Trophoblast cell (in vitro differentiated cells and primary cell): Measurements from ENCODE around the gene TMEM191C.
"Not testable (repeated sequence)": the region's sequence is repeated elsewhere in the genome, so short reads cannot be mapped to it uniquely, and the experiment has no call there.

ENCODE experiments used
- DNase-seq, 2 donors: peaks; one replicate each; pipeline ENCODE4 v3.0.0-alpha.2; 2016
- H2AFZ ChIP-seq: 2 replicates; pipeline ENCODE4 v1.6.1; 2013; ENCODE audit warnings: low read length, moderate library complexity, mild to moderate bottlenecking; ENCODE audit not compliant: insufficient read depth, poor library complexity
- H2AK5ac ChIP-seq: 2 replicates; pipeline ENCODE4 v1.6.1; 2013; ENCODE audit warnings: mild to moderate bottlenecking, low read length
- H2BK120ac ChIP-seq: 2 replicates; pipeline ENCODE4 v1.6.1; 2013; ENCODE audit warnings: low read length, mild to moderate bottlenecking, moderate library complexity; ENCODE audit not compliant: insufficient read depth, poor library complexity
- H2BK12ac ChIP-seq: 2 replicates; pipeline ENCODE4 v1.6.1; 2013; ENCODE audit warnings: mild to moderate bottlenecking, low read length, moderate library complexity
- H2BK5ac ChIP-seq: 2 replicates; pipeline ENCODE4 v1.6.1; 2013; ENCODE audit warnings: low read length, low read depth, moderate library complexity, mild to moderate bottlenecking; ENCODE audit not compliant: poor library complexity
- H3K14ac ChIP-seq: 2 replicates; pipeline ENCODE4 v1.6.1; 2013; ENCODE audit warnings: mild to moderate bottlenecking, low read length
- H3K18ac ChIP-seq: 2 replicates; pipeline ENCODE4 v1.6.1; 2013; ENCODE audit warnings: mild to moderate bottlenecking, low read length
- H3K23ac ChIP-seq: 2 replicates; pipeline ENCODE4 v1.6.1; 2013; ENCODE audit warnings: low read length
- H3K27ac ChIP-seq: 2 replicates; pipeline ENCODE4 v1.5.1; 2013; ENCODE audit warnings: low read depth, mild to moderate bottlenecking, inconsistent platforms, low read length, moderate library complexity
- H3K27me3 ChIP-seq: 2 replicates; pipeline ENCODE4 v1.6.1; 2013; ENCODE audit warnings: inconsistent platforms, mild to moderate bottlenecking, low read length, moderate library complexity; ENCODE audit not compliant: insufficient read depth
- H3K36me3 ChIP-seq, 2 experiments: 1 replicate in 1 of 2; 2 replicates in 1 of 2; pipeline ENCODE4 v1.6.1; 2013; ENCODE audit warnings: low read length in 2 of 2, mild to moderate bottlenecking in 2 of 2, moderate library complexity in 1 of 2; ENCODE audit not compliant: insufficient read depth in 2 of 2, control insufficient read depth in 1 of 2
- H3K4ac ChIP-seq: 2 replicates; pipeline ENCODE4 v1.6.1; 2013; ENCODE audit warnings: low read depth, mild to moderate bottlenecking, low read length, moderate library complexity
- H3K4me1 ChIP-seq, 2 experiments: 1 replicate in 1 of 2; 2 replicates in 1 of 2; pipeline ENCODE4 v1.6.1; 2013; ENCODE audit warnings: low read length in 2 of 2, mild to moderate bottlenecking in 2 of 2, moderate library complexity in 1 of 2; ENCODE audit not compliant: insufficient read depth in 2 of 2, control insufficient read depth in 1 of 2
- H3K4me2 ChIP-seq: 2 replicates; pipeline ENCODE4 v1.6.1; 2013; ENCODE audit warnings: inconsistent platforms, mild to moderate bottlenecking, low read length, moderate library complexity
- H3K4me3 ChIP-seq: 2 replicates; pipeline ENCODE4 v1.5.1; 2013; ENCODE audit warnings: mild to moderate bottlenecking, low read depth, low read length, inconsistent platforms
- H3K79me1 ChIP-seq: one replicate; pipeline ENCODE4 v1.6.1; 2013; ENCODE audit warnings: low read length
- H3K79me2 ChIP-seq: 2 replicates; pipeline ENCODE4 v1.6.1; 2013; ENCODE audit warnings: low read length, mild to moderate bottlenecking; ENCODE audit not compliant: control insufficient read depth, insufficient read depth, poor library complexity
- H3K9ac ChIP-seq: 2 replicates; pipeline ENCODE4 v1.6.1; 2013; ENCODE audit warnings: mild to moderate bottlenecking, low read length
- H3K9me3 ChIP-seq: 2 replicates; pipeline ENCODE4 v1.6.1; 2013; ENCODE audit warnings: low read depth, mild to moderate bottlenecking, control low read depth, inconsistent platforms, low read length; ENCODE audit not compliant: insufficient read depth
- H4K12ac ChIP-seq: 2 replicates; pipeline ENCODE4 v1.6.1; 2013; ENCODE audit warnings: low read depth, mild to moderate bottlenecking, low read length, moderate library complexity
- H4K8ac ChIP-seq: 2 replicates; pipeline ENCODE4 v1.6.1; 2013; ENCODE audit warnings: low read depth, mild to moderate bottlenecking, low read length, moderate library complexity
- H4K91ac ChIP-seq: one replicate; pipeline ENCODE4 v1.6.1; 2013; ENCODE audit warnings: low read depth, mild to moderate bottlenecking, low read length, moderate library complexity
- WGBS: extraction: QIAGEN DNeasy Blood & Tissue Kit; methylation state at CpG from one replicate; pipeline ENCODE4 v1.1.7; 2013; ENCODE audit warnings: missing lambda C conversion rate; ENCODE audit not compliant: insufficient read length, insufficient coverage; ENCODE audit errors: extremely low coverage; 5-methylcytosine and 5-hydroxymethylcytosine counted together

TMEM191C gene

DNA sequence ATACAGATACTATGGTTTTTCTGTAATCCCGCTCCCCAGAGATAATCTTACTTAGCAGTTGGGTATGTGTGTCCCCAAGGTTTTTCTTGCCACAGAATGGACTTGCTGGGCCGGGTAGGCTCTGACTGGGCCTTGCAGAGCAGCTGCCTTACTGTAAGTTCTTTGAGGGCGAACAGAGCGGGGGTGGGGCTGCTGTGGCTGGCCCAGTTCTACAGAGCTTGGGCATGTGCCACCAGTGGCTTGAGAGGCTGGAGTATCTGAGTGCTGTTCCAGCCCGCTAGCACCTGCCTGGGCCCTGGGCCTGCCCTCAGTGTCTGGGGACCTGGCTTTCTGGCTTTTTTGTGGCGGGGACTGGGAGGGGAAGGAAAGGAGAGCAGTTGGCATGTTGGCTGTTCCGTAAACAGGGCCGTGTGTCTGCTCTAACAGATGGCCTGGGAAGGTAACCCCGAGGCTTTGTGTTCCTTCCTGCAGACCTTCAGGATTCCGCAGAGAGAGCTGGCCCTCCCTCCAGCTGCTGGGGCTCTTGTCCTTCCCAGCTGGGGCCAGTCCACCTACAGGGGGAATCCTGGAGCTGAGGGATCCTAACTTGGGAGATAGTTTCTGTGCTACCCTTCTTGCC lies 27.1 kb upstream of the TMEM191C start:
- Histone ChIP-seq H3K79me2 (peaks cover 12% of the 10 kb centered on the region), H3K36me3 (peaks cover 23 to 25% of the 10 kb centered on the region in 2 experiments)
- H4K91ac ChIP-seq, H4K12ac ChIP-seq, H2BK5ac ChIP-seq, H3K18ac ChIP-seq, H3K9ac ChIP-seq, H3K4ac ChIP-seq, H3K4me1 ChIP-seq, H2BK12ac ChIP-seq, H3K27ac ChIP-seq, H3K27me3 ChIP-seq, DNase-seq, H3K9me3 ChIP-seq, H4K8ac ChIP-seq, H2AFZ ChIP-seq, H2BK120ac ChIP-seq, H3K23ac ChIP-seq, H3K79me1 ChIP-seq, H2AK5ac ChIP-seq, H3K4me3 ChIP-seq, H3K4me2 ChIP-seq, H3K14ac ChIP-seq: not testable (repeated sequence)
- no CpG with 5 or more reads among the region's 10 CpGs for WGBS

DNA sequence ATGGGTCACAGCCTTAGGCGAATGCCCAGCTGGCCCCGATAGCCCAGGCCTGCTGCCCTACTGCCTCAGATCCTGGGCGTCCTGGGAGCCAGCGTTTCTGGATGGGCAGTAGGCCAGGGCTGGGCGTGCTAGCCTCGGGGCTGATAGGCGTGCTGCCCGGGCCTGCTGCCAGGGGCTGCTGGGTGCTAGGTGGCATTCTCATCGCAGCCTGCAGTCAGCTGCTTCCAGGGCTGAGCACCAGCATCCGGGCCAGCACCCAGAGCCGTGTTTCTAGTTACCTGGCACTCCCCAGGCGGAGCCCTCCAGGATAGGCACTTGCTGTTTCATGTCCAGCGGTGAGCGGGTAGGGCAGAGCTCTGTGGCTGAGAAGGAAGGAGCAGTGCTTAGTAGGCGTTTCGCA lies 26.5 kb upstream of the TMEM191C start:
- H2BK5ac ChIP-seq, H2AK5ac ChIP-seq, H3K23ac ChIP-seq, H3K18ac ChIP-seq, H3K27me3 ChIP-seq, H3K27ac ChIP-seq, DNase-seq, H3K9me3 ChIP-seq, H4K8ac ChIP-seq, H4K91ac ChIP-seq, H3K4me1 ChIP-seq, H2BK120ac ChIP-seq, H4K12ac ChIP-seq, H3K4ac ChIP-seq, H3K14ac ChIP-seq, H3K4me2 ChIP-seq, H3K4me3 ChIP-seq, H2BK12ac ChIP-seq, H3K9ac ChIP-seq, H2AFZ ChIP-seq, H3K79me1 ChIP-seq: not testable (repeated sequence)
- Histone ChIP-seq H3K36me3 (peaks cover 28 to 31% of the 10 kb centered on the region in 2 experiments), H3K79me2 (peaks cover 12% of the 10 kb centered on the region)
- WGBS: no CpG with 5 or more reads among the region's 16 CpGs

DNA sequence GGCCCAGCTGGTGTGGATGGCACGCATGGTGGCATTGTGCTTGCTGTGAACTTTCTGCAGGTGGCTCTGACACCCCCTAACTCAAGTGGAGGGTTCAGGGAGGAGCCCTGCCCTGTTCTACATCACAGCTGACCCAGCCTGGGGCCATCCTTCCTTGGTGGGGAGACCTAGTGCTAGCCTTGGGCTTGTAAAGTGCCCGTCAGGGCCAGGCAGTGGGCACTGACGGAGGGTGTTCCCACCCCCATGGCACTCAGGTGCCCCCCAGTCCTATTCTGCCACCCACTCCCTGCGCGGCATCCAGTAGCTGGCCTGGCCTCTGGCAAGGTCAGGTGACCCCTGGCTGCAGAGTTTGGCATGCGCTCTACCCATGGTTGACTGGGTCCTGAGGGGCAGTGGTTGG lies 26.0 kb upstream of the TMEM191C start:
- not testable (repeated sequence) for H2BK12ac ChIP-seq, H3K4me2 ChIP-seq, H3K4me3 ChIP-seq, DNase-seq, H4K8ac ChIP-seq, H3K79me1 ChIP-seq, H3K4ac ChIP-seq, H3K27me3 ChIP-seq, H2BK5ac ChIP-seq, H3K9me3 ChIP-seq, H3K4me1 ChIP-seq, H2BK120ac ChIP-seq, H4K91ac ChIP-seq, H3K14ac ChIP-seq, H3K23ac ChIP-seq, H2AFZ ChIP-seq, H3K9ac ChIP-seq, H4K12ac ChIP-seq
- H2AK5ac ChIP-seq: peak overlapping the region; percentile 35
- peaks cover 33 to 36% of the 10 kb centered on the region in 2 experiments for H3K36me3 ChIP-seq
- H3K79me2 ChIP-seq: peaks cover 12% of the 10 kb centered on the region
- no CpG with 5 or more reads among the region's 6 CpGs for WGBS
- H3K18ac ChIP-seq: peak overlapping the region; percentile 51
- peak overlapping the region; percentile 25 for H3K27ac ChIP-seq

DNA sequence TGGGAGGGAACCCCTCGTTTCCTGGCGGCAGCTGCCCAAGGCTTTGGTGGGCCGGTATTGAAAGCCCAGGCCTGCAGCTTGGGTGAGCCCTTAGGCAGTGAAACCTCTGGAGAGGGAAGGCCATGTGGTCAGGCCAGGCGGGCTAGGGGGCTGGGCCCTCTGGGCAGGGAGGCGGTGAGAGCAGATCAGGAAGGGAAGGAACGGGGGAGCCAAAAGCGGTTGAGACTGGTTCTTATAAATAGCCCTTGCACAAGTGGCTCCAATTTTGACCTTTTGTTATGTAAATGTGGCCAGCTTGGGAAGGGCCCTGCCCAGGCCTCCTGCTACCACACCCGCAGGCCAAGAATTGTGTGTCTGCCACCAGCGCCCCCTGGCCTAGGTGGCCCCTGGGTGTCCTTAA lies 25.1 kb upstream of the TMEM191C start:
- no CpG with 5 or more reads among the region's 9 CpGs for WGBS
- H3K14ac ChIP-seq, H3K4ac ChIP-seq, H2BK12ac ChIP-seq, H3K27ac ChIP-seq, H3K4me3 ChIP-seq, H3K4me1 ChIP-seq, H2BK5ac ChIP-seq, H4K8ac ChIP-seq, H3K23ac ChIP-seq, H3K18ac ChIP-seq, H3K27me3 ChIP-seq, H3K79me1 ChIP-seq, H3K9ac ChIP-seq, H4K12ac ChIP-seq, H4K91ac ChIP-seq, H2BK120ac ChIP-seq, H2AFZ ChIP-seq, H3K4me2 ChIP-seq, H2AK5ac ChIP-seq, H3K9me3 ChIP-seq, DNase-seq: not testable (repeated sequence)
- Histone ChIP-seq H3K79me2 (peaks cover 12% of the 10 kb centered on the region), H3K36me3 (peaks cover 43 to 45% of the 10 kb centered on the region in 2 experiments)
